Measurements from ENCODE around the gene BMP3. TPM values are rescaled to one million over a fixed set of nuclear protein-coding genes. Genes with fewer than 3 reads are reported as not detected.

Gene BMP3
- polyA plus RNA-seq, 1 of the 3 experiments (the other 2 are of a cell fraction) = 0.12 TPM

GRCh38 chr4:81069706-81070331 lies 39.3 kb downstream of the BMP3 start:
- H3F3A ChIP-seq (replicated peaks; ENCODE audit: insufficient read depth) = no peaks in the 10 kb centered on the region
- no peak overlapping the region for H3K4me3 ChIP-seq (ENCODE audit: low read depth in 2 of 2, low read length in 1 of 2)
- no peaks in the 10 kb centered on the region for H3K9me2 ChIP-seq
- no peak overlapping the region for H2AFZ ChIP-seq (ENCODE audit: low read depth)
- no peaks in the 10 kb centered on the region for H3K9me3 ChIP-seq
- H3K27ac ChIP-seq (ENCODE audit: low read depth in 2 of 2, low read length in 1 of 2) = no peak overlapping the region
- no peak overlapping the region for H3K4me2 ChIP-seq
- no peaks in the 10 kb centered on the region for H3K4me1 ChIP-seq (ENCODE audit: control insufficient read depth in 1 of 2, insufficient read depth in 2 of 2, low read depth in 1 of 2, low read length in 1 of 2)
- peaks cover 16% of the 10 kb centered on the region; the same call in 1 of the 2 replicates for H3K27me3 ChIP-seq (ENCODE audit: insufficient read depth)
- TF ChIP-seq EP300 (IDR thresholded peaks at IDR 0.05; ENCODE audit: borderline replicate concordance in 1 of 2, low read depth in 1 of 2, low read length in 1 of 2) (no peak), TCF12 (IDR thresholded peaks at IDR 0.05) (no peak), CHD2 (IDR thresholded peaks at IDR 0.05; ENCODE audit: low read length, partially characterized antibody) (no peak), TAF1 (IDR thresholded peaks at IDR 0.05; ENCODE audit: borderline replicate concordance, low read depth, low read length) (no peak), RAD21 (IDR thresholded peaks at IDR 0.05; ENCODE audit: low read length) (peak; percentile 73), SMC3 (IDR thresholded peaks at IDR 0.05; ENCODE audit: low read depth, low read length) (peak; percentile 68), PBX3 (IDR thresholded peaks at IDR 0.05) (no peak), USF2 (IDR thresholded peaks at IDR 0.05; ENCODE audit: borderline replicate concordance, low read depth, low read length) (no peak), CTCF (IDR thresholded peaks at IDR 0.05) (peak; percentile 94), IRF3 (IDR thresholded peaks at IDR 0.05; ENCODE audit: low read depth, low read length) (no peak)
- H3K36me3 ChIP-seq (replicated peaks in 1 of 2; ENCODE audit: control insufficient read depth in 1 of 2, insufficient read depth in 2 of 2, low read length in 1 of 2) = no peaks in the 10 kb centered on the region
- WGBS (ENCODE audit: low lambda C conversion rate) = 0% methylated on average over 6 of the region's 6 CpGs
- H3K9ac ChIP-seq = no peak overlapping the region
- no peaks in the 10 kb centered on the region for H4K20me1 ChIP-seq (ENCODE audit: insufficient read depth)
- DNase-seq = peak; percentile 23
- no peaks in the 10 kb centered on the region for H3K79me2 ChIP-seq (ENCODE audit: insufficient read depth)
- POLR2A ChIA-PET = no interaction called here
- CTCF ChIA-PET = interaction anchor here (0.5 to 3.3 kb wide), 28 partner anchors 9 to 618 kb away, joined by 3 to 45 read pairs (median 4); no protein-coding TSS in a partner anchor

GRCh38 chr4:81071013-81071412 lies 40.5 kb downstream of the BMP3 start:
- Histone ChIP-seq H3K4me3 (ENCODE audit: low read depth in 2 of 2, low read length in 1 of 2) (no peak overlapping the region), H3K27ac (ENCODE audit: low read depth in 2 of 2, low read length in 1 of 2) (no peak overlapping the region), H3K79me2 (ENCODE audit: insufficient read depth) (no peaks in the 10 kb centered on the region), H3K9me2 (no peaks in the 10 kb centered on the region), H3F3A (replicated peaks; ENCODE audit: insufficient read depth) (no peaks in the 10 kb centered on the region), H3K27me3 (ENCODE audit: insufficient read depth) (peaks cover 9% of the 10 kb centered on the region; the same call in 1 of the 2 replicates), H3K36me3 (replicated peaks in 1 of 2; ENCODE audit: control insufficient read depth in 1 of 2, insufficient read depth in 2 of 2, low read length in 1 of 2) (no peaks in the 10 kb centered on the region), H3K4me1 (ENCODE audit: control insufficient read depth in 1 of 2, insufficient read depth in 2 of 2, low read depth in 1 of 2, low read length in 1 of 2) (no peaks in the 10 kb centered on the region), H4K20me1 (ENCODE audit: insufficient read depth) (no peaks in the 10 kb centered on the region), H3K4me2 (no peak overlapping the region), H3K9ac (no peak overlapping the region), H2AFZ (ENCODE audit: low read depth) (no peak overlapping the region), H3K9me3 (no peaks in the 10 kb centered on the region)
- ChIA-PET POLR2A (no interaction called here), CTCF (interaction anchor here (0.9 to 3.3 kb wide), 8 partner anchors 16 to 281 kb away, joined by 3 to 45 read pairs (median 6); no protein-coding TSS in a partner anchor)
- TF ChIP-seq NRF1 (IDR thresholded peaks at IDR 0.05; ENCODE audit: low read depth, low read length) = no peak
- no peak for TF ChIP-seq PBX3 (IDR thresholded peaks at IDR 0.05)
- no peak for TF ChIP-seq TCF12 (IDR thresholded peaks at IDR 0.05)
- TF ChIP-seq RCOR1 (IDR thresholded peaks at IDR 0.05; ENCODE audit: low read length) = no peak
- no peak for TF ChIP-seq RAD21 (IDR thresholded peaks at IDR 0.05; ENCODE audit: low read length)
- no peak for TF ChIP-seq CHD2 (IDR thresholded peaks at IDR 0.05; ENCODE audit: low read length, partially characterized antibody)
- DNase-seq = no peak
- WGBS (ENCODE audit: low lambda C conversion rate) = 3% methylated on average over 2 of the region's 2 CpGs
